ENCODE data around the gene CALHM5.
A peak's percentile ranks its signal among the peaks of the same experiment; 100 is the strongest.

Gene CALHM5

GRCh38 chr6:116529466-116530290 is 18.2 kb downstream of the CALHM5 start:
- TF ChIP-seq CREB1 (IDR thresholded peaks at IDR 0.05; ENCODE audit: low read depth) (no peak), TAF1 (IDR thresholded peaks at IDR 0.05; ENCODE audit: low read depth) (no peak), FOXM1 (IDR thresholded peaks at IDR 0.05; ENCODE audit: borderline replicate concordance, low read depth) (no peak), ZBTB7A (IDR thresholded peaks at IDR 0.05; ENCODE audit: low read depth) (no peak), RAD21 (IDR thresholded peaks at IDR 0.05; ENCODE audit: low read depth) (no peak), TCF12 (IDR thresholded peaks at IDR 0.05; ENCODE audit: low read depth) (no peak), EGR1 (IDR thresholded peaks at IDR 0.05) (no peak), REST (IDR thresholded peaks at IDR 0.05; ENCODE audit: low read depth) (no peak), MAX (IDR thresholded peaks at IDR 0.05) (no peak), YY1 (IDR thresholded peaks at IDR 0.05; ENCODE audit: low read depth) (no peak), NFIC (IDR thresholded peaks at IDR 0.05) (no peak), CEBPB (IDR thresholded peaks at IDR 0.05) (no peak), EP300 (IDR thresholded peaks at IDR 0.05; ENCODE audit: borderline replicate concordance) (no peak), TEAD4 (IDR thresholded peaks at IDR 0.05) (no peak), USF1 (IDR thresholded peaks at IDR 0.05) (no peak)

- TF ChIP-seq EP300 (IDR thresholded peaks at IDR 0.05; ENCODE audit: borderline replicate concordance) (no peak), EGR1 (IDR thresholded peaks at IDR 0.05) (no peak), CEBPB (IDR thresholded peaks at IDR 0.05) (no peak)
Observed at GRCh38 chr6:116530436-116530835, 19.0 kb downstream of the CALHM5 start.

- TF ChIP-seq FOXM1 (IDR thresholded peaks at IDR 0.05; ENCODE audit: borderline replicate concordance, low read depth) (no peak), ZBTB7A (IDR thresholded peaks at IDR 0.05; ENCODE audit: low read depth) (no peak), MAX (IDR thresholded peaks at IDR 0.05) (no peak), CREB1 (IDR thresholded peaks at IDR 0.05; ENCODE audit: low read depth) (no peak), RAD21 (IDR thresholded peaks at IDR 0.05; ENCODE audit: low read depth) (peak; percentile 60), TAF1 (IDR thresholded peaks at IDR 0.05; ENCODE audit: low read depth) (no peak)
Observed at GRCh38 chr6:116531675-116532570, 20.5 kb downstream of the CALHM5 start.

- TF ChIP-seq REST (IDR thresholded peaks at IDR 0.05; ENCODE audit: low read depth) = no peak
- no peak for TF ChIP-seq TCF12 (IDR thresholded peaks at IDR 0.05; ENCODE audit: low read depth)
- TF ChIP-seq CREB1 (IDR thresholded peaks at IDR 0.05; ENCODE audit: low read depth) = no peak
- TF ChIP-seq RAD21 (IDR thresholded peaks at IDR 0.05; ENCODE audit: low read depth) = no peak
- TF ChIP-seq MAX (IDR thresholded peaks at IDR 0.05) = no peak
- TF ChIP-seq TEAD4 (IDR thresholded peaks at IDR 0.05) = no peak
- no peak for TF ChIP-seq NFIC (IDR thresholded peaks at IDR 0.05)
- TF ChIP-seq EP300 (IDR thresholded peaks at IDR 0.05; ENCODE audit: borderline replicate concordance) = no peak
- TF ChIP-seq EGR1 (IDR thresholded peaks at IDR 0.05) = no peak
- no peak for TF ChIP-seq ZBTB7A (IDR thresholded peaks at IDR 0.05; ENCODE audit: low read depth)
- TF ChIP-seq USF1 (IDR thresholded peaks at IDR 0.05) = no peak
- TF ChIP-seq FOXM1 (IDR thresholded peaks at IDR 0.05; ENCODE audit: borderline replicate concordance, low read depth) = no peak
- TF ChIP-seq TAF1 (IDR thresholded peaks at IDR 0.05; ENCODE audit: low read depth) = no peak
- no peak for TF ChIP-seq YY1 (IDR thresholded peaks at IDR 0.05; ENCODE audit: low read depth)
- TF ChIP-seq CEBPB (IDR thresholded peaks at IDR 0.05) = no peak
Observed at GRCh38 chr6:116533233-116533957, 22.0 kb downstream of the CALHM5 start.
